ENCODE results near the gene OR2V2. TPM values are rescaled to one million over a fixed set of nuclear protein-coding genes. Genes with fewer than 3 reads are reported as not detected.
"Not testable (repeated sequence)": the region's sequence is repeated elsewhere in the genome, so short reads cannot be mapped to it uniquely, and the experiment has no call there.

OR2V2 gene
- total RNA-seq, 4 donors from 2014 or later = not detected

- H3K4me3 ChIP-seq = no peak overlapping the region
These were observed 25.6 kb downstream of the OR2V2 start for GRCh38 chr5:181173027-181173419.

GRCh38 chr5:181173420-181174342 is 26.3 kb downstream of the OR2V2 start:
- intact Hi-C loops (cut with DNase I; ENCODE audit: low total_unique reads) = no loop called here
- no peak overlapping the region for H3K4me3 ChIP-seq
- H3K27ac ChIP-seq = no peak overlapping the region
- no peaks in the 10 kb centered on the region for H3K36me3 ChIP-seq
- H3K27me3 ChIP-seq = peaks cover 13 to 67% of the 10 kb centered on the region in 2 donors
- TF ChIP-seq, protein P1, sequence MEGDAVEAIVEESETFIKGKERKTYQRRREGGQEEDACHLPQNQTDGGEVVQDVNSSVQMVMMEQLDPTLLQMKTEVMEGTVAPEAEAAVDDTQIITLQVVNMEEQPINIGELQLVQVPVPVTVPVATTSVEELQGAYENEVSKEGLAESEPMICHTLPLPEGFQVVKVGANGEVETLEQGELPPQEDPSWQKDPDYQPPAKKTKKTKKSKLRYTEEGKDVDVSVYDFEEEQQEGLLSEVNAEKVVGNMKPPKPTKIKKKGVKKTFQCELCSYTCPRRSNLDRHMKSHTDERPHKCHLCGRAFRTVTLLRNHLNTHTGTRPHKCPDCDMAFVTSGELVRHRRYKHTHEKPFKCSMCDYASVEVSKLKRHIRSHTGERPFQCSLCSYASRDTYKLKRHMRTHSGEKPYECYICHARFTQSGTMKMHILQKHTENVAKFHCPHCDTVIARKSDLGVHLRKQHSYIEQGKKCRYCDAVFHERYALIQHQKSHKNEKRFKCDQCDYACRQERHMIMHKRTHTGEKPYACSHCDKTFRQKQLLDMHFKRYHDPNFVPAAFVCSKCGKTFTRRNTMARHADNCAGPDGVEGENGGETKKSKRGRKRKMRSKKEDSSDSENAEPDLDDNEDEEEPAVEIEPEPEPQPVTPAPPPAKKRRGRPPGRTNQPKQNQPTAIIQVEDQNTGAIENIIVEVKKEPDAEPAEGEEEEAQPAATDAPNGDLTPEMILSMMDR (IDR thresholded peaks at IDR 0.05) = no peak
- no peaks in the 10 kb centered on the region for H3K4me1 ChIP-seq
- no peaks in the 10 kb centered on the region for H3K9me3 ChIP-seq
- DNase-seq = no peak

More at GRCh38 chr5:181173027-181173419, 25.6 kb downstream of the OR2V2 start:
- peaks cover 15 to 74% of the 10 kb centered on the region in 2 donors for H3K27me3 ChIP-seq
- H3K27ac ChIP-seq = no peak overlapping the region
- H3K36me3 ChIP-seq = no peaks in the 10 kb centered on the region
- no peaks in the 10 kb centered on the region for H3K9me3 ChIP-seq
- DNase-seq = no peak
- TF ChIP-seq, protein P1 (IDR thresholded peaks at IDR 0.05) = peak in 1 of 4 experiments; percentile 12
- no peak for TF ChIP-seq POLR2A (IDR thresholded peaks at IDR 0.05)
- intact Hi-C loops (cut with DNase I; ENCODE audit: low total_unique reads) = no loop called here
- H3K4me1 ChIP-seq = no peaks in the 10 kb centered on the region

GRCh38 chr5:181176254-181176952 is 29.0 kb downstream of the OR2V2 start:
- no peak for DNase-seq
- Histone ChIP-seq H3K4me3 (no peak overlapping the region), H3K9me3 (no peaks in the 10 kb centered on the region), H3K4me1 (no peaks in the 10 kb centered on the region), H3K27me3 (peaks cover 4 to 42% of the 10 kb centered on the region in 2 donors), H3K27ac (no peak overlapping the region), H3K36me3 (no peaks in the 10 kb centered on the region)
- TF ChIP-seq POLR2A (IDR thresholded peaks at IDR 0.05) = no peak
- TF ChIP-seq, protein P1 (IDR thresholded peaks at IDR 0.05) = no peak
- intact Hi-C loops (cut with DNase I; ENCODE audit: low total_unique reads) = no loop called here

GRCh38 chr5:181177559-181177958 is 30.2 kb downstream of the OR2V2 start:
- H3K4me1 ChIP-seq; intact Hi-C loops (cut with DNase I; ENCODE audit: low total_unique reads); H3K9me3 ChIP-seq; H3K36me3 ChIP-seq; H3K4me3 ChIP-seq; H3K27ac ChIP-seq; DNase-seq: not testable (repeated sequence)
- peaks cover 4 to 30% of the 10 kb centered on the region in 2 donors for H3K27me3 ChIP-seq

DNA sequence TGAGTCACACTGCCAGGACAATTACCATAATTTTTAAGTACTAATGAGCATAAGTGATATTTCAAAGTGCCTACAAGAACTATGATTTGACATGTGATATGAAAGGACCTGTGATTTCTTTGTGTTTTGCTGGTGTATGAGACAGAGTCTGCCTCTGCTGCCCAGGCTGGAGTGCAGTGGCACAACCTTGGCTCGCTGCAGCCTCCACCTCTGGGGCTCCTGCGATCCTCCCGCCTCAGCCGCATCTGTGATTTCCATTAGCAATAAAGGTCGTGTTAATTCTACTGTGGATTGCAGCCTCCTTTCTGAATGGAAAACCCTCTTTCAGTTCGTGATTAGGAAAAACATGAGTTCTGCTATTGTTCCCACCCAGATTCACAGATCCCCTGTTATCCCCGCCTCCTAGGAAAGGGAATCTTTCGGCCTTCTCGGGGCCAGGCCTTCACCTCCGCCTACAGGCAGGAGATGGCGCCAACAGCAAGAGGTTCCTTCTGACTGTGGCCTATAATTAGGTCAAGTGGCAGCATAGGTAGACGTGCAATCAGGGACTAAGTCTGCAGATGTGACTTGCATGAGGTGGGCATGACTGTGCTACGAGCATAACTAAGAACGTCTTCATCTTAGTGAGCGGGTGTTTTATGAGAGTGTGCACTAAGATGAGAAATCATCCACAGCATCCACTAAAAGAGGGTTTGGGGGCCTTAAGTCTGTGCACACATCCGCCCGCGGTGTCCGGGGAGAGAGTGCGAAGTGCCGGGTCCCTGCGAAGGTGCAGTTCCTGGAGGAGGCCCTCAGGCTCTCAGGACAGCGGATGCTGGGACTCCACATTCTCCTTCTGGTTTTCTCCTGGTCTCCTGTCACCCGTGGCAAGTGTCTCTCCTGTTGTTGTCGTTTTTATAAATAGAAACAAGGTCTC is 34.5 kb downstream of the OR2V2 start:
- TF ChIP-seq POLR2A (IDR thresholded peaks at IDR 0.05) = no peak
- TF ChIP-seq, protein P1 (IDR thresholded peaks at IDR 0.05) = peak; percentile 41 to 82 (median 60)

More for the DNA sequence above, 34.5 kb downstream of the OR2V2 start:
- Histone ChIP-seq H3K4me3 (no peak overlapping the region), H3K27me3 (no peaks in the 10 kb centered on the region), H3K9me3 (no peaks in the 10 kb centered on the region), H3K4me1 (no peaks in the 10 kb centered on the region), H3K36me3 (no peaks in the 10 kb centered on the region), H3K27ac (no peak overlapping the region)
- DNase-seq = peak; percentile 46 to 51
- intact Hi-C loops (cut with DNase I; ENCODE audit: low total_unique reads) = no loop called here

Data from uterus (tissue), 4 donors.